DOHH2 (cell line): ENCODE data around the gene INSIG2.

Experiments used
- CTCF ChIP-seq: fragments of 200-600 bp; sonication (generic); IDR thresholded peaks from one replicate; pipeline ENCODE4 v1.5.1; 2014; ENCODE audit warnings: antibody characterized with exemption, mild to moderate bottlenecking, low read depth, low read length; ENCODE audit not compliant: poor library complexity, severe bottlenecking
- EZH2phosphoT487 ChIP-seq: fragments of 200-600 bp; sonication (generic); IDR thresholded peaks from 2 replicates; pipeline ENCODE4 v1.6.1; 2017; ENCODE audit warnings: borderline replicate concordance, mild to moderate bottlenecking, antibody characterized with exemption, low read length, moderate library complexity, mixed read lengths

GRCh38 chr2:118048401-118048800 is 39.9 kb upstream of the INSIG2 start:
- TF ChIP-seq CTCF (no peak), EZH2phosphoT487 (no peak)
